ENCODE data around the gene TMEM131L. TPM values are rescaled to one million over a fixed set of nuclear protein-coding genes. Genes with fewer than 3 reads are reported as not detected.

The TMEM131L gene
- total RNA-seq, 1 donor from 2014 or later = 60.2 TPM

GRCh38 chr4:153684182-153684970, 218.2 kb downstream of the TMEM131L start, which contains the start of gene TLR2:
TSS of gene TLR2 (plus strand) at chr4:153684280. CDS start at chr4:153702908, 18,628 bp downstream.
- H3K4me3 Mint-ChIP-seq (ENCODE audit: unreplicated experiment) = peak within 1 kb of the TSS; percentile 84
- peak; percentile 44 for DNase-seq
- TF ChIP-seq CTCF (IDR thresholded peaks at IDR 0.05; ENCODE audit: partially characterized antibody, unreplicated experiment) = no peak
- peaks cover 19% of the 10 kb centered on the region for H3K36me3 Mint-ChIP-seq (ENCODE audit: unreplicated experiment)
- peaks cover 5% of the 10 kb centered on the region for H3K9me3 Mint-ChIP-seq (ENCODE audit: unreplicated experiment)
- H3K27me3 Mint-ChIP-seq (ENCODE audit: unreplicated experiment) = peaks cover 13% of the 10 kb centered on the region
- H3K27ac Mint-ChIP-seq (ENCODE audit: unreplicated experiment) = no peak within 1 kb of the TSS
- H3K4me1 Mint-ChIP-seq (ENCODE audit: low read depth, unreplicated experiment) = no peaks in the 10 kb centered on the region

GRCh38 chr4:153684971-153685371, 218.8 kb downstream of the TMEM131L start:
- no peak overlapping the region for H3K27ac Mint-ChIP-seq (ENCODE audit: unreplicated experiment)

More at GRCh38 chr4:153684971-153685371, 218.8 kb downstream of the TMEM131L start:
- peak overlapping the region; percentile 83 for H3K4me3 Mint-ChIP-seq (ENCODE audit: unreplicated experiment)
- peaks cover 13% of the 10 kb centered on the region for H3K27me3 Mint-ChIP-seq (ENCODE audit: unreplicated experiment)
- peaks cover 22% of the 10 kb centered on the region for H3K36me3 Mint-ChIP-seq (ENCODE audit: unreplicated experiment)
- peaks cover 5% of the 10 kb centered on the region for H3K9me3 Mint-ChIP-seq (ENCODE audit: unreplicated experiment)
- no peak for DNase-seq
- TF ChIP-seq CTCF (IDR thresholded peaks at IDR 0.05; ENCODE audit: partially characterized antibody, unreplicated experiment) = no peak
- no peaks in the 10 kb centered on the region for H3K4me1 Mint-ChIP-seq (ENCODE audit: low read depth, unreplicated experiment)

Other genes starting within 250 kb of the TMEM131L start
- gene MND1, start 121.7 kb upstream of the TMEM131L start, total RNA-seq (ENCODE audit: unreplicated experiment) = 2.0 TPM
- gene TLR2, start 217.9 kb downstream of the TMEM131L start, total RNA-seq (ENCODE audit: unreplicated experiment) = not detected